ENCODE data around the gene SLC8A1.

SLC8A1 gene

DNA sequence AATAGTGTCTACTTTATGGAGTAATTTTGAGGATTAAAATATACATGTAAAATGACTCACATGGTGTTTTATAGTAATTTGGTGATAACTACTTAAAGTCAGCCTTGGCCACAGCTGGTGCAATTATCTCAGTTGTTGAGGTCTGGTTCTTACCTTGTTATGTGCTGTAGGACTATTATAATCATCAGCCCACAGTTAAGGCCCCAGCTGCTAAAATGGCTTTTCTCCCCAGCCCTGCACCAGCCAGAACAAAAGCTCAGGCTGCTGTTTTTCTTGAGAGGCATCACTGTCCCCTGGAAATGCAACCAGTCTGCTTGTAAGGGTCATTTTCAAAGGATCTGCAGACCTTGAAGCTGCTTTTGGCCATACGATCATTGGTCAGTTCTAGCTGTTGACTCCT lies 389.5 kb downstream of the SLC8A1 start:
- no peaks in the 10 kb centered on the region for H3K27me3 ChIP-seq (ENCODE audit: insufficient read depth, poor library complexity, severe bottlenecking)
- no peak overlapping the region for H3K4me3 ChIP-seq (replicated peaks; ENCODE audit: insufficient read depth, low read length)
- H3K27ac ChIP-seq (replicated peaks) = no peak overlapping the region
- DNase-seq (ENCODE audit: low read depth in 1 of 2, low spot score in 1 of 2) = no peak
- TF ChIP-seq GABPA (IDR thresholded peaks at IDR 0.05; ENCODE audit: low read depth) (no peak), POLR2AphosphoS5 (IDR thresholded peaks at IDR 0.05; ENCODE audit: low read depth) (no peak), SPI1 (IDR thresholded peaks at IDR 0.05; ENCODE audit: borderline replicate concordance, low read depth) (no peak)
- TF ChIP-seq, protein P1, sequence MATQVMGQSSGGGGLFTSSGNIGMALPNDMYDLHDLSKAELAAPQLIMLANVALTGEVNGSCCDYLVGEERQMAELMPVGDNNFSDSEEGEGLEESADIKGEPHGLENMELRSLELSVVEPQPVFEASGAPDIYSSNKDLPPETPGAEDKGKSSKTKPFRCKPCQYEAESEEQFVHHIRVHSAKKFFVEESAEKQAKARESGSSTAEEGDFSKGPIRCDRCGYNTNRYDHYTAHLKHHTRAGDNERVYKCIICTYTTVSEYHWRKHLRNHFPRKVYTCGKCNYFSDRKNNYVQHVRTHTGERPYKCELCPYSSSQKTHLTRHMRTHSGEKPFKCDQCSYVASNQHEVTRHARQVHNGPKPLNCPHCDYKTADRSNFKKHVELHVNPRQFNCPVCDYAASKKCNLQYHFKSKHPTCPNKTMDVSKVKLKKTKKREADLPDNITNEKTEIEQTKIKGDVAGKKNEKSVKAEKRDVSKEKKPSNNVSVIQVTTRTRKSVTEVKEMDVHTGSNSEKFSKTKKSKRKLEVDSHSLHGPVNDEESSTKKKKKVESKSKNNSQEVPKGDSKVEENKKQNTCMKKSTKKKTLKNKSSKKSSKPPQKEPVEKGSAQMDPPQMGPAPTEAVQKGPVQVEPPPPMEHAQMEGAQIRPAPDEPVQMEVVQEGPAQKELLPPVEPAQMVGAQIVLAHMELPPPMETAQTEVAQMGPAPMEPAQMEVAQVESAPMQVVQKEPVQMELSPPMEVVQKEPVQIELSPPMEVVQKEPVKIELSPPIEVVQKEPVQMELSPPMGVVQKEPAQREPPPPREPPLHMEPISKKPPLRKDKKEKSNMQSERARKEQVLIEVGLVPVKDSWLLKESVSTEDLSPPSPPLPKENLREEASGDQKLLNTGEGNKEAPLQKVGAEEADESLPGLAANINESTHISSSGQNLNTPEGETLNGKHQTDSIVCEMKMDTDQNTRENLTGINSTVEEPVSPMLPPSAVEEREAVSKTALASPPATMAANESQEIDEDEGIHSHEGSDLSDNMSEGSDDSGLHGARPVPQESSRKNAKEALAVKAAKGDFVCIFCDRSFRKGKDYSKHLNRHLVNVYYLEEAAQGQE (IDR thresholded peaks at IDR 0.05; ENCODE audit: insufficient replicate concordance, low read depth) = no peak
- TF ChIP-seq, protein P2, sequence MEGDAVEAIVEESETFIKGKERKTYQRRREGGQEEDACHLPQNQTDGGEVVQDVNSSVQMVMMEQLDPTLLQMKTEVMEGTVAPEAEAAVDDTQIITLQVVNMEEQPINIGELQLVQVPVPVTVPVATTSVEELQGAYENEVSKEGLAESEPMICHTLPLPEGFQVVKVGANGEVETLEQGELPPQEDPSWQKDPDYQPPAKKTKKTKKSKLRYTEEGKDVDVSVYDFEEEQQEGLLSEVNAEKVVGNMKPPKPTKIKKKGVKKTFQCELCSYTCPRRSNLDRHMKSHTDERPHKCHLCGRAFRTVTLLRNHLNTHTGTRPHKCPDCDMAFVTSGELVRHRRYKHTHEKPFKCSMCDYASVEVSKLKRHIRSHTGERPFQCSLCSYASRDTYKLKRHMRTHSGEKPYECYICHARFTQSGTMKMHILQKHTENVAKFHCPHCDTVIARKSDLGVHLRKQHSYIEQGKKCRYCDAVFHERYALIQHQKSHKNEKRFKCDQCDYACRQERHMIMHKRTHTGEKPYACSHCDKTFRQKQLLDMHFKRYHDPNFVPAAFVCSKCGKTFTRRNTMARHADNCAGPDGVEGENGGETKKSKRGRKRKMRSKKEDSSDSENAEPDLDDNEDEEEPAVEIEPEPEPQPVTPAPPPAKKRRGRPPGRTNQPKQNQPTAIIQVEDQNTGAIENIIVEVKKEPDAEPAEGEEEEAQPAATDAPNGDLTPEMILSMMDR (IDR thresholded peaks at IDR 0.05; ENCODE audit: insufficient read depth, low read length) = no peak

DNA sequence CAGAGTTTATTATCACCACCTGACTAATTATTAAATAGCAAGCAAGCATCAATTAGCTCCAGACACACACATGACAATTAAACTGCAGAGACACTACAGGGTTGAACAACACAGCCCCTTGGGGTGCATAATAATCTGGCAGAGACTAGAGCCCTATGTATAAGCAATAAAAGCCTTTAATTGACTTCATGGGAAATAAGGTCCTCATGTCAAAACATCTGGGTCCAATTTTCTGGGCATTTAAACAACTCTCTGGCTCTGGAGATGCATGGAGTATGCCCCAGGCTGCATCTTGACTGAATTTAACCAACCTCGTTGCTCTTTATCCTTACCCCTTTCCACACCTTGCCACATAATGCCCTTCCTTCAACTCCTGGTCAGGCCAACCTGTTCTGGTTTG lies 402.1 kb downstream of the SLC8A1 start:
- Histone ChIP-seq H3K27me3 (ENCODE audit: insufficient read depth, poor library complexity, severe bottlenecking) (no peaks in the 10 kb centered on the region), H3K27ac (replicated peaks) (no peak overlapping the region), H3K4me3 (replicated peaks; ENCODE audit: insufficient read depth, low read length) (no peak overlapping the region)
- TF ChIP-seq GABPA (IDR thresholded peaks at IDR 0.05; ENCODE audit: low read depth) = no peak
- TF ChIP-seq SPI1 (IDR thresholded peaks at IDR 0.05; ENCODE audit: borderline replicate concordance, low read depth) = no peak
- TF ChIP-seq, protein P1 (IDR thresholded peaks at IDR 0.05; ENCODE audit: insufficient replicate concordance, low read depth) = no peak
- TF ChIP-seq POLR2AphosphoS5 (IDR thresholded peaks at IDR 0.05; ENCODE audit: low read depth) = no peak
- TF ChIP-seq, protein P2 (IDR thresholded peaks at IDR 0.05; ENCODE audit: insufficient read depth, low read length) = no peak
- DNase-seq (ENCODE audit: low read depth in 1 of 2, low spot score in 1 of 2) = no peak

DNA sequence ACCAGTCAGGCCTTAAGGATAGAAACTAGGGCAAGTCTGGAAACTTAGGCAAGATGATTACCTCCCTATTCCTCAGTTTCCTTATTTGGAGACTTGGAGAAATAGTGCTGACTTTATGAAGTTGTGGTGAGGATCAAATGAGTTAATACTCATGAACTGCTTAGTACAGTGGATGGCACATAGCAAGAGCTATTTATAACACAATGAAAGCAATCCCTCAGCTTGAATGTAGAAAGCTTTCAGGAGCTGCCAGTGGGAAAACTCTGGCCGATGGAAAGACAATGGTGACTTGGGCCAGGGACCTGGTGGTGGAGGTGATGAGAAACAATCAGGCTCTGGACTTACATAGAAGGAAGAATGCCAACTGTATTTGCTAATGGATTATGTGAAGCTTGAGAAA lies 403.4 kb downstream of the SLC8A1 start:
- Histone ChIP-seq H3K4me3 (replicated peaks; ENCODE audit: insufficient read depth, low read length) (no peak overlapping the region), H3K27ac (replicated peaks) (no peak overlapping the region), H3K27me3 (ENCODE audit: insufficient read depth, poor library complexity, severe bottlenecking) (no peaks in the 10 kb centered on the region)
- TF ChIP-seq, protein P1 (IDR thresholded peaks at IDR 0.05; ENCODE audit: insufficient replicate concordance, low read depth) = no peak
- TF ChIP-seq SPI1 (IDR thresholded peaks at IDR 0.05; ENCODE audit: borderline replicate concordance, low read depth) (no peak), GABPA (IDR thresholded peaks at IDR 0.05; ENCODE audit: low read depth) (no peak), POLR2AphosphoS5 (IDR thresholded peaks at IDR 0.05; ENCODE audit: low read depth) (no peak)
- TF ChIP-seq, protein P2 (IDR thresholded peaks at IDR 0.05; ENCODE audit: insufficient read depth, low read length) = no peak
- DNase-seq (ENCODE audit: low read depth in 1 of 2, low spot score in 1 of 2) = no peak

Data from HL-60 (cell line).